ENCODE measurements around the gene PIGB.

DNA sequence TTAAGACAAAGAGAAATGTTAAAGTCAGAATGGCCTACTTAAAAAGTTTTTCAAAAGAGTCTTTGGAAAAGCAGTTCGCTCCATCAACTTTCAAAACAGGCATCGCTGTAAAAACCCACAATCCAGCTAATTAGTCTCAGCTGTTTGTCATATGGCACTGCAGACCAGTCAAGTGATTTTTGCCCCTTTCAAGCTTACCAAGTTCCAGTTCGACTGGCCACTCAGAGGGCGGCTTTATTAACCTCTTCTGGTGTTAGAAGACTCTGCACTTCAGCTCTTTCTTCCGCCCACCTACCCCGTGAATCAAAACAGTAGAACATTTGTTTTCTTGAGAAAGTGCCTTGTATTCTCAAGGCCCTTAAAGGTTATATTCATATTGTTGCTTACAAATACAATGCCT lies 48.7 kb upstream of the PIGB start:
- TF ChIP-seq, protein P1, sequence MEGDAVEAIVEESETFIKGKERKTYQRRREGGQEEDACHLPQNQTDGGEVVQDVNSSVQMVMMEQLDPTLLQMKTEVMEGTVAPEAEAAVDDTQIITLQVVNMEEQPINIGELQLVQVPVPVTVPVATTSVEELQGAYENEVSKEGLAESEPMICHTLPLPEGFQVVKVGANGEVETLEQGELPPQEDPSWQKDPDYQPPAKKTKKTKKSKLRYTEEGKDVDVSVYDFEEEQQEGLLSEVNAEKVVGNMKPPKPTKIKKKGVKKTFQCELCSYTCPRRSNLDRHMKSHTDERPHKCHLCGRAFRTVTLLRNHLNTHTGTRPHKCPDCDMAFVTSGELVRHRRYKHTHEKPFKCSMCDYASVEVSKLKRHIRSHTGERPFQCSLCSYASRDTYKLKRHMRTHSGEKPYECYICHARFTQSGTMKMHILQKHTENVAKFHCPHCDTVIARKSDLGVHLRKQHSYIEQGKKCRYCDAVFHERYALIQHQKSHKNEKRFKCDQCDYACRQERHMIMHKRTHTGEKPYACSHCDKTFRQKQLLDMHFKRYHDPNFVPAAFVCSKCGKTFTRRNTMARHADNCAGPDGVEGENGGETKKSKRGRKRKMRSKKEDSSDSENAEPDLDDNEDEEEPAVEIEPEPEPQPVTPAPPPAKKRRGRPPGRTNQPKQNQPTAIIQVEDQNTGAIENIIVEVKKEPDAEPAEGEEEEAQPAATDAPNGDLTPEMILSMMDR (IDR thresholded peaks at IDR 0.05): no peak
- no peak for TF ChIP-seq EP300 (IDR thresholded peaks at IDR 0.05)
